Left lung (tissue), 10 donors: ENCODE results near the gene CINP. TPM values are rescaled to one million over a fixed set of nuclear protein-coding genes. Genes with fewer than 3 reads are reported as not detected.

ENCODE experiments used
- ATAC-seq: fragments of 200-7000 bp; cut with Tn5 transposase; one replicate; pipeline ENCODE4 v1.9.1; 2020; ENCODE audit warnings: moderate library complexity
- DNase-seq, 4 donors: peaks; one replicate each; pipeline ENCODE4 v3.0.0-alpha.2; 2013 to 2020
- H3K27ac ChIP-seq, 2 donors: fragments of 200-600 bp; sonication (generic) in 1 of 2; one replicate each; pipeline versions ENCODE4 v1.5.0 to v1.8.0; 2020 to 2021
- H3K27me3 ChIP-seq, 2 donors: fragments of 200-600 bp; sonication (generic) in 1 of 2; one replicate each; pipeline versions ENCODE4 v1.5.0 to v1.8.0; 2020 to 2021
- H3K36me3 ChIP-seq, 2 donors: fragments of 200-600 bp; sonication (generic) in 1 of 2; one replicate each; pipeline versions ENCODE4 v1.5.0 to v1.8.0; 2020 to 2021
- H3K4me1 ChIP-seq, 2 donors: fragments of 200-600 bp; one replicate each; pipeline ENCODE4 v1.8.0; 2021
- H3K4me3 ChIP-seq, 2 donors: fragments of 200-600 bp; sonication (generic) in 1 of 2; one replicate each; pipeline versions ENCODE4 v1.5.0 to v1.8.0; 2020 to 2021; ENCODE audit warnings: mild to moderate bottlenecking in 1 of 2
- H3K9me3 ChIP-seq, 2 donors: fragments of 200-600 bp; sonication (generic) in 1 of 2; one replicate each; pipeline versions ENCODE4 v1.5.0 to v1.8.0; 2020 to 2021
- CTCF ChIP-seq, 2 donors: fragments of 200-600 bp; sonication (generic) in 1 of 2; IDR thresholded peaks; one replicate each; pipeline versions ENCODE4 v1.5.0 to v1.8.0; 2021; ENCODE audit warnings: antibody characterized with exemption in 2 of 2
- intact Hi-C, 2 donors: fragments of 100-400 bp; cut with DNase I; formaldehyde crosslinking; loops; one replicate each; pipeline versions ENCODE4 v1.11.2 to v1.14.2; 2022
- polyA plus RNA-seq, 6 donors: library from polyadenylated mRNA; unstranded; fragments of 120-200 nt; gene quantifications; one replicate each; pipeline ENCODE4 v1.2.1, GENCODE V29; 2013; ENCODE audit not compliant: insufficient read length in 6 of 6
- total RNA-seq, 2 donors: library from RNA; stranded (reverse); fragmentation: NEBNext Ultra II Directional; extraction: Animal tissue kit (Norgen Biotek cat#: 25700); gene quantifications; one replicate each; pipeline ENCODE4 v1.2.1, GENCODE V29; 2021
- donor health status: DM: no; HTN: yes; CAD: no.
- donor health status: DM: no; HTN: no; CAD: no.

The CINP gene
- total and polyA plus RNA-seq, 8 donors, result 32.1 to 39.1 (median 36.6) TPM

DNA sequence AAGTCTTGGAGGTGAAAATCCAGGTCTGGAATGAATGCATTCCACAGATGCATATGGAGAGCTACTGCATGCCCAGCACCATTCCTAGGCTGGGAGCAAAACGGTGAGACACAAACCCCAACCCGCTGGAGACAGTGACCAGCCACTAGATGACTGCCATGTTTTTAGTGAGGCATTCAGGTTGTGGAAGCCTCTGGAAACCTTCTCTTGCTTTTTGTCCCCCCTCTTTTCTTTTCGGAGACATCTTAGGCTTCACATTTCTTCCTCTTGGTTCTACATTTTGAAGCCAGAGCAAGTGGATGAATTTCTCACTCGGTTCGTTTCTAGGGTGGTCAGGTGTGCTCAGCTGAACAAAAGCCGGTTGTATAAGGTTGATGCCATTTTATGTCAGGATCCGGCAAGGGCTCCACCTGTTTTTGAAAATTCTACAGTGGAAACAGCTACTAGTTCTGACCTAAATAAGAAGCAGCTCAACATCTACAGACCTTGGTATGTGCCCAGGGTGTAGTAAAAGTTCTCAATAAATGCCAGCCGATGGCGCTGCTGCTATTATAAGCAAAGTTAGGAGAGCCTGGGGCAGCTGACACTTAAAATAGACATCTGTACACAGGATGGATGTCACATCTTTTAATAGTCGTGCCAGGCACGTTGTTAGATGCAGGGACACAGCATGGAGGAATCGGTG, 45.0 kb downstream of the CINP start:
- peak overlapping the region; percentile 45 to 57 for H3K4me3 ChIP-seq
- intact Hi-C loops, result no loop called here
- peak; percentile 1 for ATAC-seq

GRCh38 chr14:102316743-102317563, 45.7 kb downstream of the CINP start:
- intact Hi-C loops, result no loop called here
- peak; percentile 89 to 98 (median 94) for DNase-seq
- H3K36me3 ChIP-seq, result no peaks in the 10 kb centered on the region
- no peaks in the 10 kb centered on the region for H3K9me3 ChIP-seq
- H3K27ac ChIP-seq, result peak overlapping the region; percentile 75 to 89
- H3K27me3 ChIP-seq, result no peaks in the 10 kb centered on the region
- peak; percentile 82 for ATAC-seq
- TF ChIP-seq CTCF (IDR thresholded peaks at IDR 0.05), result peak; percentile 66 to 75
- H3K4me3 ChIP-seq, result peak overlapping the region; percentile 45 to 57
- H3K4me1 ChIP-seq, result peaks cover 3 to 49% of the 10 kb centered on the region in 2 donors

More for the DNA sequence above, 45.0 kb downstream of the CINP start:
- peak overlapping the region; percentile 75 to 89 for H3K27ac ChIP-seq
- no peaks in the 10 kb centered on the region for H3K36me3 ChIP-seq
- TF ChIP-seq CTCF (IDR thresholded peaks at IDR 0.05), result no peak
- peak in 1 of 4 donors; percentile 21 for DNase-seq
- no peaks in the 10 kb centered on the region for H3K9me3 ChIP-seq
- no peaks in the 10 kb centered on the region for H3K27me3 ChIP-seq
- peaks cover 3 to 50% of the 10 kb centered on the region in 2 donors for H3K4me1 ChIP-seq

GRCh38 chr14:102316338-102316742, 46.4 kb downstream of the CINP start:
- TF ChIP-seq CTCF (IDR thresholded peaks at IDR 0.05), result no peak
- peak; percentile 12 for ATAC-seq
- intact Hi-C loops, result no loop called here
- Histone ChIP-seq H3K36me3 (no peaks in the 10 kb centered on the region), H3K4me1 (peaks cover 3 to 49% of the 10 kb centered on the region in 2 donors), H3K9me3 (no peaks in the 10 kb centered on the region), H3K27me3 (no peaks in the 10 kb centered on the region), H3K27ac (peak overlapping the region; percentile 71 to 89), H3K4me3 (peak overlapping the region; percentile 45 to 57)
- peak in 1 of 4 donors; percentile 80 for DNase-seq

DNA sequence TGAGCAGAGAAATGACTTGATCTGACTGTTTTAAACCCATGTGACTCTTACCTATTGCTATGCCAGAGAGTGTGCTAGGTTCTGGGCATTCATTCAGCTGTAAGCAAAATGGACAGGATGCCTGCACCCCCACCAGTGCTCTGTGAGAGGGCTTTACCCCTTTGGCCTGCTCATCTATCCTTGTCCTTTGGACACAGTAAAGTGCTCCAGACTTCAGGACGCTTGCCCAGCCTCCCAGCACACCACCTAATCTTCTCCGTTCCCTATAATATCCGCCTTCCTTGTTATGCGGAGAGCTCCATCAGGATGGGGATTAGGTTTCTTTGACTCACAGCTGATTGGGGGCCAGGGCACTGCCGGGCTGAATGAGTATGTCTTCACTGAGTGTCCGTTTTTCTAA, 47.6 kb downstream of the CINP start:
- no peaks in the 10 kb centered on the region for H3K36me3 ChIP-seq
- no peaks in the 10 kb centered on the region for H3K27me3 ChIP-seq
- H3K9me3 ChIP-seq, result no peaks in the 10 kb centered on the region
- H3K27ac ChIP-seq, result no peak overlapping the region
- no peak overlapping the region for H3K4me3 ChIP-seq
- DNase-seq, result no peak
- TF ChIP-seq CTCF (IDR thresholded peaks at IDR 0.05), result no peak
- H3K4me1 ChIP-seq, result peaks cover 3 to 44% of the 10 kb centered on the region in 2 donors
- intact Hi-C loops, result no loop called here
- ATAC-seq, result no peak
